Spleen (tissue), 11 donors: ENCODE measurements around the gene ZNF217. TPM values are rescaled to one million over a fixed set of nuclear protein-coding genes. Genes with fewer than 3 reads are reported as not detected.
"Not testable (repeated sequence)": the region's sequence is repeated elsewhere in the genome, so short reads cannot be mapped to it uniquely, and the experiment has no call there.

Experiments used
- DNase-seq: peaks from one replicate; pipeline ENCODE4 v3.0.0-alpha.2; 2020
- H3K27ac ChIP-seq, 8 donors: fragments of 200-600 bp; sonication (generic) in 7 of 8; 1 replicate in 4 of 8; 2 replicates in 4 of 8; pipeline versions ENCODE4 v1.5.0 to v1.8.0; 2016 to 2021; ENCODE audit warnings: inconsistent platforms in 4 of 8, mild to moderate bottlenecking in 4 of 8, moderate library complexity in 1 of 8
- H3K27me3 ChIP-seq, 7 donors: fragments of 200-600 bp; sonication (generic) in 6 of 7; replicated peaks in 1 of 7; 1 replicate in 4 of 7; 2 replicates in 3 of 7; pipeline versions ENCODE4 v1.5.0 to v1.8.0; 2016 to 2021; ENCODE audit warnings: inconsistent platforms in 3 of 7, mild to moderate bottlenecking in 1 of 7
- H3K36me3 ChIP-seq, 6 donors: fragments of 200-600 bp; sonication (generic) in 5 of 6; 1 replicate in 4 of 6; 2 replicates in 2 of 6; pipeline versions ENCODE4 v1.5.0 to v1.8.0; 2016 to 2021; ENCODE audit warnings: inconsistent platforms in 2 of 6
- H3K4me1 ChIP-seq, 6 donors: fragments of 200-600 bp; sonication (generic) in 5 of 6; 1 replicate in 3 of 6; 2 replicates in 3 of 6; pipeline versions ENCODE4 v1.5.0 to v1.8.0; 2016 to 2021; ENCODE audit warnings: inconsistent platforms in 3 of 6
- H3K4me3 ChIP-seq, 8 donors: fragments of 200-600 bp; sonication (generic) in 7 of 8; 1 replicate in 4 of 8; 2 replicates in 4 of 8; pipeline versions ENCODE4 v1.5.0 to v1.8.0; 2016 to 2021; ENCODE audit warnings: inconsistent platforms in 4 of 8, mild to moderate bottlenecking in 4 of 8, moderate library complexity in 2 of 8
- H3K9me3 ChIP-seq, 8 donors: fragments of 200-600 bp; sonication (generic) in 7 of 8; 1 replicate in 4 of 8; 2 replicates in 4 of 8; pipeline versions ENCODE4 v1.5.0 to v1.8.0; 2016 to 2021; ENCODE audit warnings: inconsistent platforms in 4 of 8
- CTCF ChIP-seq, 11 experiments: fragments of 200-600 bp in 7 of 11; fragments of 450-650 bp in 4 of 11; sonication (generic) in 4 of 11; IDR thresholded peaks in 8 of 11; conservative IDR thresholded peaks in 3 of 11; 1 replicate in 7 of 11; 2 replicates in 4 of 11; pipeline versions ENCODE4 v1.4.0 to v1.8.0; 2016 to 2021; ENCODE audit warnings: antibody characterized with exemption in 11 of 11, inconsistent platforms in 4 of 11, mild to moderate bottlenecking in 1 of 11
- POLR2A ChIP-seq, 3 donors: fragments of 450-650 bp; IDR thresholded peaks; one replicate each; pipeline ENCODE4 v1.5.1; 2017; ENCODE audit warnings: antibody characterized with exemption in 3 of 3, mild to moderate bottlenecking in 1 of 3
- POLR2AphosphoS5 ChIP-seq, 3 donors: sonication (generic); formaldehyde crosslinking; IDR thresholded peaks; one replicate each; pipeline ENCODE4 v1.5.1; 2017; ENCODE audit warnings: antibody characterized with exemption in 3 of 3
- WGBS, 5 donors: extraction: QIAGEN DNeasy Blood & Tissue Kit in 3 of 5; methylation state at CpG; one replicate each; pipeline versions ENCODE4 v1.1.5 to v1.1.7; 2013 to 2018; 5-methylcytosine and 5-hydroxymethylcytosine counted together
- intact Hi-C: fragments of 100-400 bp; cut with DNase I; formaldehyde crosslinking; loops from one replicate; pipeline ENCODE4 v1.15.0; 2023; ENCODE audit warnings: low total_unique reads
- polyA plus RNA-seq, 3 donors: library from polyadenylated mRNA; stranded (reverse); fragments of 200-250 nt; gene quantifications; one replicate each; pipeline ENCODE4 v1.2.1, GENCODE V29; 2013
- total RNA-seq, 7 donors: library from RNA; depleted of rRNA in 3 of 7; stranded (reverse); fragments of >200 nt in 3 of 7; fragmentation: NEBNext Ultra II Directional in 4 of 7; extraction: Animal tissue kit (Norgen Biotek cat#: 25700) in 4 of 7; gene quantifications; one replicate each; pipeline versions ENCODE4 v1.1.0 to v1.2.1, GENCODE V29; 2016 to 2021
- donor health status: healthy with polysubstance abuse.
- donor health status: DM: no; HTN: no; CAD: no; lungs with moderate emphysema.
- donor health status: DM: no; HTN: no; CAD: no.
- donor health status: Bipolar disorder and iron deficiency.
- donor health status: healthy.
- donor health status: DM: no; HTN: no; CAD: no.
- donor health status: DM: yes; HTN: yes; CAD: no.

Gene ZNF217
- total and polyA plus RNA-seq, 10 donors, result 15.1 to 90.1 (median 74.1) TPM

GRCh38 chr20:53597521-53598120 is 4.0 kb upstream of the ZNF217 start:
- DNase-seq, result no peak
- no peak for TF ChIP-seq CTCF (IDR thresholded peaks at IDR 0.05 in 8 of 11, conservative IDR thresholded peaks at IDR 0.05 in 3 of 11)
- no peak for TF ChIP-seq POLR2AphosphoS5 (IDR thresholded peaks at IDR 0.05)
- no peak for TF ChIP-seq POLR2A (IDR thresholded peaks at IDR 0.05)
- Histone ChIP-seq H3K27ac (peak overlapping the region in 7 of 8 donors; percentile 61 to 100 (median 100)), H3K36me3 (no peaks in the 10 kb centered on the region), H3K4me1 (peaks cover 9 to 61% (median 31%) of the 10 kb centered on the region in 6 donors), H3K27me3 (no peaks in the 10 kb centered on the region), H3K9me3 (no peaks in the 10 kb centered on the region), H3K4me3 (no peak overlapping the region)
- 76 to 83% (median 81%) methylated on average over 4 of the region's 4 CpGs for WGBS, 5 donors
- intact Hi-C loops, result no loop called here

DNA sequence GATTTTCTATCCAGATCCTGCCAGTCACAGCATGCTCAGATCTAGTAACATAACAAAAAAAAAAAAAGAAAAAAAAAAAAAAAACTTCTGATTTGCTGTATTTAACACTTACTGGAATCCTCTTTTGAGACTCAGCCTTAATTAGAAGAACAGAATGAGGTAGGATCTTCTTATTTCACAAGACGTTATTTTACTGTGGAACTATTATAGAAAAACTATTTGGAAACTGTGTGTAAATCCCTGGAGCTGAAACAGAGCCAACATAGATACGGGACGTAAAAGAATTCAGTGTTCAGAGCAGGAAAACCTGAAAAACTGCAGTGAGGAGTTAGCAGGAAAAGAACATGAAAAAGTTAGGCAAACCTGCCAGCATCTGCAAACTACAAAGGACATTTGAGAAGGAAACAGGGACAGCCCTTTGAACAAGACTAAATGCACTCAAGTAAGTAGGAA is 3.4 kb upstream of the ZNF217 start:
- peaks cover 9 to 61% (median 31%) of the 10 kb centered on the region in 6 donors for H3K4me1 ChIP-seq
- H3K27ac ChIP-seq, result peak overlapping the region in 7 of 8 donors; percentile 87 to 100 (median 100)
- 43 to 71% (median 64%) methylated on average over 3 of the region's 3 CpGs for WGBS, 5 donors
- intact Hi-C loops, result no loop called here
- no peak for DNase-seq
- no peak overlapping the region for H3K4me3 ChIP-seq
- TF ChIP-seq POLR2AphosphoS5 (IDR thresholded peaks at IDR 0.05), result no peak
- no peaks in the 10 kb centered on the region for H3K9me3 ChIP-seq
- H3K36me3 ChIP-seq, result no peaks in the 10 kb centered on the region
- H3K27me3 ChIP-seq, result no peaks in the 10 kb centered on the region

GRCh38 chr20:53596189-53597001 is 2.8 kb upstream of the ZNF217 start:
- Histone ChIP-seq H3K4me3 (peak overlapping the region in 1 of 8 donors; percentile 13), H3K4me1 (peaks cover 9 to 62% (median 32%) of the 10 kb centered on the region in 6 donors), H3K27ac (peak overlapping the region; percentile 35 to 100 (median 100))
- H3K9me3 ChIP-seq, intact Hi-C loops, DNase-seq, H3K27me3 ChIP-seq, H3K36me3 ChIP-seq: not testable (repeated sequence)
- WGBS, 5 donors, result 28 to 42% (median 32%) methylated on average over 12 of the region's 12 CpGs

DNA sequence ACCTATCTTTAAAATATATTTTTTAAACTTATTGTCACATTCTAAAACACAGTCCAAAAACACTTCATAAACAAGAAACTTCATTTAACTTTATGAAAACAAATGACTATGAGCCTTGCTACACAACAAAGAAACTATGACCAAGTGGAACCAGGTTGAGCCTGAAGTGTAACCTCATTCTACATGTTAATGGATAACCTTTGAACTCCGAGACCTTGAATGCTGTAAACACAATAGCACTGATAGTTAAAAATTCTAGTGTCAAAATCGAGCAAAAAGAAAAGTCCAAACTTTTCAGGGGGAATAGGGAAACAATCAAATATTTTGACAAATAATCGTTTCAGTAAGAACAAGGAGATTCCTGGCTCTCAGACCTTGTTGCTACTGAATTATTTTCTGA is 2.1 kb upstream of the ZNF217 start:
- H3K27ac ChIP-seq, result peak overlapping the region; percentile 35 to 100 (median 100)
- 30 to 44% (median 38%) methylated on average over 2 to 3 of the region's 3 CpGs for WGBS, 5 donors
- H3K4me3 ChIP-seq, result not testable (repeated sequence)

GRCh38 chr20:53595018-53595378 is 1.4 kb upstream of the ZNF217 start:
- Histone ChIP-seq H3K9me3 (no peaks in the 10 kb centered on the region), H3K4me1 (peaks cover 9 to 63% (median 40%) of the 10 kb centered on the region in 6 donors), H3K4me3 (peak overlapping the region in 7 of 8 donors; percentile 31 to 87 (median 66)), H3K36me3 (no peaks in the 10 kb centered on the region), H3K27ac (peak overlapping the region; percentile 87 to 100 (median 100)), H3K27me3 (no peaks in the 10 kb centered on the region)
- intact Hi-C loops, result no loop called here
- no peak for DNase-seq
- TF ChIP-seq CTCF (IDR thresholded peaks at IDR 0.05 in 8 of 11, conservative IDR thresholded peaks at IDR 0.05 in 3 of 11), result no peak
- no peak for TF ChIP-seq POLR2AphosphoS5 (IDR thresholded peaks at IDR 0.05)
- no peak for TF ChIP-seq POLR2A (IDR thresholded peaks at IDR 0.05)
- 6 to 13% (median 8%) methylated on average over 7 of the region's 7 CpGs for WGBS, 5 donors

More for the DNA sequence above, 2.1 kb upstream of the ZNF217 start:
- H3K9me3 ChIP-seq, DNase-seq, H3K27me3 ChIP-seq, H3K36me3 ChIP-seq, intact Hi-C loops: not testable (repeated sequence)
- H3K4me1 ChIP-seq, result peaks cover 9 to 63% (median 34%) of the 10 kb centered on the region in 6 donors
